H9 (cell line): ENCODE data around the gene HOATZ. TPM values are rescaled to one million over a fixed set of nuclear protein-coding genes. Genes with fewer than 3 reads are reported as not detected.

Experiments
- DNase-seq: peaks from one replicate; pipeline ENCODE4 v3.0.0-alpha.2; 2017
- H2AFZ ChIP-seq: one replicate; pipeline ENCODE4 v1.6.1; 2013; ENCODE audit warnings: mild to moderate bottlenecking, low read length, control low read depth, moderate library complexity
- H2AK5ac ChIP-seq: 2 replicates; pipeline ENCODE4 v1.6.1; 2013; ENCODE audit warnings: low read length, control low read depth, mixed read lengths; ENCODE audit not compliant: insufficient read length
- H2BK120ac ChIP-seq: one replicate; pipeline ENCODE4 v1.6.1; 2013; ENCODE audit warnings: low read depth, mild to moderate bottlenecking, low read length, control low read depth, inconsistent platforms; ENCODE audit not compliant: poor library complexity, severe bottlenecking
- H2BK12ac ChIP-seq: 2 replicates; pipeline ENCODE4 v1.6.1; 2013; ENCODE audit warnings: low read length, control low read depth, mixed read lengths, low read depth; ENCODE audit not compliant: insufficient read length
- H2BK15ac ChIP-seq: 2 replicates; pipeline ENCODE4 v1.6.1; 2013; ENCODE audit warnings: low read depth, low read length, control low read depth
- H2BK20ac ChIP-seq: one replicate; pipeline ENCODE4 v1.6.1; 2013; ENCODE audit warnings: low read depth, mild to moderate bottlenecking, low read length, control low read depth, inconsistent platforms; ENCODE audit not compliant: poor library complexity, severe bottlenecking
- H2BK5ac ChIP-seq: 2 replicates; pipeline ENCODE4 v1.6.1; 2013; ENCODE audit warnings: low read length, control low read depth, mixed read lengths; ENCODE audit not compliant: insufficient read length
- H3K14ac ChIP-seq: 2 replicates; pipeline ENCODE4 v1.6.1; 2013; ENCODE audit warnings: low read length, control low read depth; ENCODE audit not compliant: insufficient read depth
- H3K18ac ChIP-seq: 2 replicates; pipeline ENCODE4 v1.6.1; 2013; ENCODE audit warnings: low read depth, mild to moderate bottlenecking, mixed read lengths, low read length, control low read depth; ENCODE audit not compliant: insufficient read length
- H3K23ac ChIP-seq: 2 replicates; pipeline ENCODE4 v1.6.1; 2013; ENCODE audit warnings: low read length, control low read depth, mixed read lengths, low read depth; ENCODE audit not compliant: insufficient read length
- H3K23me2 ChIP-seq: 2 replicates; pipeline ENCODE4 v1.6.1; 2013; ENCODE audit warnings: low read depth, mild to moderate bottlenecking, mixed read lengths, low read length, control low read depth; ENCODE audit not compliant: insufficient read length, poor library complexity, severe bottlenecking
- H3K27ac ChIP-seq: 2 replicates; pipeline ENCODE4 v1.5.1; 2013; ENCODE audit warnings: low read length, control low read depth, mixed read lengths, low read depth; ENCODE audit not compliant: insufficient read length
- H3K27me3 ChIP-seq: 2 replicates; pipeline ENCODE4 v1.6.1; 2013; ENCODE audit warnings: low read length, control low read depth, inconsistent platforms; ENCODE audit not compliant: insufficient read depth
- H3K4ac ChIP-seq: 2 replicates; pipeline ENCODE4 v1.6.1; 2013; ENCODE audit warnings: low read depth, mild to moderate bottlenecking, control low read depth, inconsistent platforms, low read length, moderate library complexity
- H3K4me1 ChIP-seq: 2 replicates; pipeline ENCODE4 v1.6.1; 2013; ENCODE audit warnings: low read length, control low read depth, inconsistent platforms; ENCODE audit not compliant: insufficient read depth
- H3K4me2 ChIP-seq: 2 replicates; pipeline ENCODE4 v1.6.1; 2013; ENCODE audit warnings: low read length, control low read depth, mixed read lengths; ENCODE audit not compliant: insufficient read length, insufficient read depth
- H3K56ac ChIP-seq: 2 replicates; pipeline ENCODE4 v1.6.1; 2013; ENCODE audit warnings: low read depth, mild to moderate bottlenecking, mixed read lengths, low read length, control low read depth; ENCODE audit not compliant: insufficient read length
- H3K79me1 ChIP-seq: 2 replicates; pipeline ENCODE4 v1.6.1; 2013; ENCODE audit warnings: low read depth, mild to moderate bottlenecking, moderate library complexity, low read length, control low read depth, inconsistent platforms; ENCODE audit not compliant: insufficient read depth, poor library complexity, severe bottlenecking
- H3K79me2 ChIP-seq: 2 replicates; pipeline ENCODE4 v1.6.1; 2013; ENCODE audit warnings: low read length, control low read depth, inconsistent platforms; ENCODE audit not compliant: insufficient read depth
- H3K9ac ChIP-seq: 2 replicates; pipeline ENCODE4 v1.6.1; 2013; ENCODE audit warnings: low read length, control low read depth, mixed read lengths; ENCODE audit not compliant: insufficient read length; ENCODE audit errors: extremely low read depth
- H3K9me3 ChIP-seq: one replicate; pipeline ENCODE4 v1.6.1; 2013; ENCODE audit warnings: low read depth, low read length, inconsistent platforms; ENCODE audit not compliant: control insufficient read depth
- H3T11ph ChIP-seq: one replicate; pipeline ENCODE4 v1.6.1; 2013; ENCODE audit warnings: mild to moderate bottlenecking, low read length, control low read depth, inconsistent platforms
- H4K20me1 ChIP-seq: one replicate; pipeline ENCODE4 v1.6.1; 2013; ENCODE audit not compliant: control insufficient read depth, insufficient read length, insufficient read depth
- H4K5ac ChIP-seq: 2 replicates; pipeline ENCODE4 v1.6.1; 2013; ENCODE audit warnings: low read depth, mild to moderate bottlenecking, mixed read lengths, low read length, control low read depth; ENCODE audit not compliant: insufficient read length
- H4K8ac ChIP-seq: replicated peaks from 2 replicates; pipeline ENCODE4 v1.6.1; 2013; ENCODE audit warnings: low read length, control low read depth, mixed read lengths, low read depth; ENCODE audit not compliant: insufficient read length
- H4K91ac ChIP-seq: 2 replicates; pipeline ENCODE4 v1.6.1; 2013; ENCODE audit warnings: low read depth, mild to moderate bottlenecking, moderate library complexity, mixed read lengths, low read length, control low read depth; ENCODE audit not compliant: insufficient read length
- H3K27ac Mint-ChIP-seq, 3 experiments: 2 replicates in 2 of 3; 3 replicates in 1 of 3; pipeline ENCODE4 v1.8.0; 2020 to 2021; ENCODE audit warnings: mixed read lengths in 3 of 3, mild to moderate bottlenecking in 1 of 3, moderate library complexity in 1 of 3
- H3K27me3 Mint-ChIP-seq: 2 replicates; pipeline ENCODE4 v1.8.0; 2021; ENCODE audit warnings: low read depth, mild to moderate bottlenecking, moderate library complexity, mixed read lengths
- H3K36me3 Mint-ChIP-seq, 3 experiments: 2 replicates in 2 of 3; 3 replicates in 1 of 3; pipeline ENCODE4 v1.8.0; 2020 to 2021; ENCODE audit warnings: low read depth in 3 of 3, mixed read lengths in 3 of 3; ENCODE audit not compliant: insufficient read depth in 1 of 3
- H3K4me1 Mint-ChIP-seq, 2 experiments: 2 replicates each; pipeline ENCODE4 v1.8.0; 2020; ENCODE audit warnings: mixed read lengths in 2 of 2
- H3K4me3 Mint-ChIP-seq, 2 experiments: 2 replicates in 1 of 2; 3 replicates in 1 of 2; pipeline ENCODE4 v1.8.0; 2020 to 2021; ENCODE audit warnings: mild to moderate bottlenecking in 2 of 2, mixed read lengths in 2 of 2, moderate library complexity in 1 of 2
- H3K9me3 Mint-ChIP-seq, 2 experiments: 2 replicates in 1 of 2; 3 replicates in 1 of 2; pipeline ENCODE4 v1.8.0; 2020; ENCODE audit warnings: mild to moderate bottlenecking in 2 of 2, mixed read lengths in 2 of 2, moderate library complexity in 1 of 2
- CTCF ChIP-seq: fragments of 200-600 bp; sonication (generic); conservative IDR thresholded peaks from 3 replicates; pipeline ENCODE4 v1.8.0; 2021; ENCODE audit warnings: antibody characterized with exemption, mild to moderate bottlenecking
- WGBS: extraction: QIAGEN DNeasy Blood & Tissue Kit; methylation state at CpG from one replicate; pipeline ENCODE4 v1.1.7; 2013; ENCODE audit warnings: missing lambda C conversion rate, low lambda C conversion rate, mixed read lengths; ENCODE audit not compliant: insufficient read length; ENCODE audit errors: extremely low coverage; 5-methylcytosine and 5-hydroxymethylcytosine counted together
- total RNA-seq: library from RNA; stranded (reverse); gene quantifications from 2 replicates; pipeline ENCODE4 v1.2.1, GENCODE V29; 2021

HOATZ gene
- total RNA-seq, 1 experiment from 2014 or later = not detected

- no peak within 1 kb of the TSS for H3K23ac ChIP-seq
- peak within 1 kb of the TSS; percentile 77 to 92 for H3K4me3 Mint-ChIP-seq
- H2BK15ac ChIP-seq = no peak within 1 kb of the TSS
- no peak within 1 kb of the TSS for H3K27ac ChIP-seq
- no peaks in the 10 kb centered on the region for H3K79me2 ChIP-seq
- no peak within 1 kb of the TSS for H3K56ac ChIP-seq
- no peak within 1 kb of the TSS for H3K27ac Mint-ChIP-seq
- H4K8ac ChIP-seq = no peak within 1 kb of the TSS
- no peak within 1 kb of the TSS for H4K5ac ChIP-seq
- H3K4me2 ChIP-seq = peak within 1 kb of the TSS; percentile 46
- H4K91ac ChIP-seq = no peak within 1 kb of the TSS
- peaks cover 3% of the 10 kb centered on the region; the same call in 1 of the 2 replicates for H3K4me1 ChIP-seq
- no peaks in the 10 kb centered on the region for H3K9me3 ChIP-seq
- H3K18ac ChIP-seq = peak within 1 kb of the TSS; percentile 41
- H3K27me3 ChIP-seq = peaks cover 13% of the 10 kb centered on the region; the same call in 1 of the 2 replicates
- no peaks in the 10 kb centered on the region for H4K20me1 ChIP-seq
- H2BK20ac ChIP-seq = no peak within 1 kb of the TSS
- H2BK12ac ChIP-seq = no peak within 1 kb of the TSS
- H3K23me2 ChIP-seq = peaks cover 15% of the 10 kb centered on the region
- peaks cover 45% of the 10 kb centered on the region for H3K27me3 Mint-ChIP-seq
- TF ChIP-seq CTCF = peak; percentile 41; the same call in 2 of the 3 replicates
- H3K4me1 Mint-ChIP-seq = peaks cover 11 to 18% of the 10 kb centered on the region in 2 experiments
- H2BK120ac ChIP-seq = no peak within 1 kb of the TSS
- no peak within 1 kb of the TSS for H3T11ph ChIP-seq
- H2BK5ac ChIP-seq = no peak within 1 kb of the TSS
- H3K9ac ChIP-seq = no peak within 1 kb of the TSS
- H2AK5ac ChIP-seq = no peak within 1 kb of the TSS
- H3K4ac ChIP-seq = no peak within 1 kb of the TSS
- H3K36me3 Mint-ChIP-seq = no peaks in the 10 kb centered on the region
- H2AFZ ChIP-seq = no peak within 1 kb of the TSS
- H3K79me1 ChIP-seq = no peaks in the 10 kb centered on the region
- H3K14ac ChIP-seq = peak within 1 kb of the TSS; percentile 37
- peak; percentile 56 for DNase-seq
- no peaks in the 10 kb centered on the region; a peak in 1 of 5 replicates for H3K9me3 Mint-ChIP-seq
- WGBS = no CpG with 5 or more reads among the region's 90 CpGs
Observed at GRCh38 chr11:111512296-111513239, 2.0 kb upstream of the HOATZ start, which contains the start of gene BTG4. Gene BTG4, minus strand, starts transcription at chr11:111512386. Its CDS starts 13,610 bp downstream, at chr11:111498776.
